Ectodermal cell (in vitro differentiated cells): ENCODE measurements around the gene KCNT2.

Source experiments
- H3K27ac ChIP-seq: 2 replicates; pipeline ENCODE4 v1.7.0; 2013; ENCODE audit warnings: mild to moderate bottlenecking, low read depth, low read length; ENCODE audit not compliant: insufficient read depth, poor library complexity, severe bottlenecking
- H3K27me3 ChIP-seq: 2 replicates; pipeline ENCODE4 v1.7.0; 2013; ENCODE audit warnings: mild to moderate bottlenecking, low read length; ENCODE audit not compliant: insufficient read depth, control insufficient read depth, poor library complexity, severe bottlenecking
- H3K36me3 ChIP-seq: one replicate; pipeline ENCODE4 v1.7.0; 2013; ENCODE audit warnings: low read length; ENCODE audit not compliant: control insufficient read depth, insufficient read depth
- H3K4me1 ChIP-seq: one replicate; pipeline ENCODE4 v1.7.0; 2013; ENCODE audit warnings: low read length; ENCODE audit not compliant: control insufficient read depth, insufficient read depth
- H3K4me3 ChIP-seq: 2 replicates; pipeline ENCODE4 v1.7.0; 2013; ENCODE audit warnings: low read depth, low read length, control low read depth; ENCODE audit not compliant: insufficient read depth
- H3K9me3 ChIP-seq: 2 replicates; pipeline ENCODE4 v1.7.0; 2013; ENCODE audit warnings: mild to moderate bottlenecking, low read length, moderate library complexity; ENCODE audit not compliant: control insufficient read depth
- WGBS, 2 experiments: methylation state at CpG; one replicate each; pipeline ENCODE4 v1.1.7; 2013; ENCODE audit warnings: missing lambda C conversion rate in 2 of 2; 5-methylcytosine and 5-hydroxymethylcytosine counted together

KCNT2 gene

GRCh38 chr1:196357913-196358312 lies 250.3 kb downstream of the KCNT2 start:
- Histone ChIP-seq H3K27ac (no peak overlapping the region), H3K4me3 (no peak overlapping the region), H3K27me3 (no peaks in the 10 kb centered on the region), H3K4me1 (no peaks in the 10 kb centered on the region), H3K36me3 (no peaks in the 10 kb centered on the region), H3K9me3 (no peaks in the 10 kb centered on the region)
- 89 to 100% methylated on average over 1 of the region's 1 CpG for WGBS, 2 experiments

- Histone ChIP-seq H3K27me3 (no peaks in the 10 kb centered on the region), H3K9me3 (no peaks in the 10 kb centered on the region)
- 85 to 97% methylated on average over 3 of the region's 3 CpGs for WGBS, 2 experiments
Measured at GRCh38 chr1:196355206-196355786, 252.9 kb downstream of the KCNT2 start.

GRCh38 chr1:196344453-196344852 lies 263.8 kb downstream of the KCNT2 start:
- no peak overlapping the region for H3K27ac ChIP-seq
- H3K4me1 ChIP-seq = peaks cover 12% of the 10 kb centered on the region
- no peaks in the 10 kb centered on the region for H3K36me3 ChIP-seq
- no peaks in the 10 kb centered on the region for H3K27me3 ChIP-seq
- 57 to 82% methylated on average over 1 to 2 of the region's 2 CpGs for WGBS, 2 experiments
- H3K4me3 ChIP-seq = no peak overlapping the region
- H3K9me3 ChIP-seq = no peaks in the 10 kb centered on the region

More at GRCh38 chr1:196355206-196355786, 252.9 kb downstream of the KCNT2 start:
- no peak overlapping the region for H3K4me3 ChIP-seq
- H3K27ac ChIP-seq = no peak overlapping the region
- no peaks in the 10 kb centered on the region for H3K4me1 ChIP-seq
- no peaks in the 10 kb centered on the region for H3K36me3 ChIP-seq

DNA sequence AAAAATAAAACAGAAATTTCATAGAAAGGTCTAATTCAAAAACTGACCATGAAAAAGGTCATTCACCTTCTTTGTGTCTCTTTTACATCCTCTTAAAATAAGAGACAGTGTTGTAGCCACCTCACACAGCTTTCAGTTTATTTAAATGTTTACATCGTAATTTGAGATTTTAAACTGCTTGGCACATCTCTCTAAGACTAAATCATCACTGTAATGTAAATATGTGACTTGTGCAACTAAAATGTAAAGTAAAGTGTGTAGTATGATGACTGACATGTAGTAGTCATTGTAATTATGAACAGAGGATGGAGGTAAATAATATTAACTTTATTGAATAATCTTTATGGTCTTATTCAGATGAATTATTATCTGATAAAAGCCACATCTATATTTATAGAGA lies 283.9 kb downstream of the KCNT2 start:
- Histone ChIP-seq H3K4me3 (no peak overlapping the region), H3K36me3 (no peaks in the 10 kb centered on the region), H3K4me1 (no peaks in the 10 kb centered on the region), H3K27me3 (no peaks in the 10 kb centered on the region), H3K27ac (no peak overlapping the region), H3K9me3 (no peaks in the 10 kb centered on the region)
- WGBS, 2 experiments = 100% methylated on average over 1 of the region's 1 CpG; no CpG with 5 or more reads in 1 of the 2 experiments

DNA sequence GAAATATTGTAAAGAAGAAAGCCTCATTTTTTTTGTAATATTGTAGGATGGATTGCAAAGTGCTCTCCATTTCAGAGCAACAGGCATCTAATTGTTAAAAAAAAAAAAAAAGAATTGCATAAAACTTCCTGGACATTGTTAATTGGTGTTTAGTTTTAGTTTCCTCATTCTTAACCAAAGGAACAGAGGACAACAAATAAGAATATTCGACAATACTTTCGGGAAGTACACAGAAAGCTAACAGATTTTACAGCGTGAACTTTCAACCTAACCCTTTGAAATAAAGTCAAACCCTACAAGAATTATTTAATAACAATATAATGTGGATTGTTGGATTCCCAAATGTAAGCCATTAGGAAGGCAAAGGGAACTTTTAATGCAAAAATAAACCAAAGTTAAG lies 284.4 kb downstream of the KCNT2 start:
- Histone ChIP-seq H3K9me3 (no peaks in the 10 kb centered on the region), H3K27me3 (no peaks in the 10 kb centered on the region), H3K27ac (no peak overlapping the region), H3K4me1 (no peaks in the 10 kb centered on the region), H3K4me3 (no peak overlapping the region), H3K36me3 (no peaks in the 10 kb centered on the region)
- WGBS, 2 experiments = 79 to 91% methylated on average over 2 to 3 of the region's 3 CpGs

- Histone ChIP-seq H3K4me3 (no peak overlapping the region), H3K27me3 (no peaks in the 10 kb centered on the region), H3K36me3 (no peaks in the 10 kb centered on the region), H3K9me3 (no peaks in the 10 kb centered on the region), H3K27ac (no peak overlapping the region), H3K4me1 (no peaks in the 10 kb centered on the region)
- 92 to 95% methylated on average over 2 of the region's 2 CpGs for WGBS, 2 experiments
Measured at GRCh38 chr1:196319301-196319700, 288.9 kb downstream of the KCNT2 start.

DNA sequence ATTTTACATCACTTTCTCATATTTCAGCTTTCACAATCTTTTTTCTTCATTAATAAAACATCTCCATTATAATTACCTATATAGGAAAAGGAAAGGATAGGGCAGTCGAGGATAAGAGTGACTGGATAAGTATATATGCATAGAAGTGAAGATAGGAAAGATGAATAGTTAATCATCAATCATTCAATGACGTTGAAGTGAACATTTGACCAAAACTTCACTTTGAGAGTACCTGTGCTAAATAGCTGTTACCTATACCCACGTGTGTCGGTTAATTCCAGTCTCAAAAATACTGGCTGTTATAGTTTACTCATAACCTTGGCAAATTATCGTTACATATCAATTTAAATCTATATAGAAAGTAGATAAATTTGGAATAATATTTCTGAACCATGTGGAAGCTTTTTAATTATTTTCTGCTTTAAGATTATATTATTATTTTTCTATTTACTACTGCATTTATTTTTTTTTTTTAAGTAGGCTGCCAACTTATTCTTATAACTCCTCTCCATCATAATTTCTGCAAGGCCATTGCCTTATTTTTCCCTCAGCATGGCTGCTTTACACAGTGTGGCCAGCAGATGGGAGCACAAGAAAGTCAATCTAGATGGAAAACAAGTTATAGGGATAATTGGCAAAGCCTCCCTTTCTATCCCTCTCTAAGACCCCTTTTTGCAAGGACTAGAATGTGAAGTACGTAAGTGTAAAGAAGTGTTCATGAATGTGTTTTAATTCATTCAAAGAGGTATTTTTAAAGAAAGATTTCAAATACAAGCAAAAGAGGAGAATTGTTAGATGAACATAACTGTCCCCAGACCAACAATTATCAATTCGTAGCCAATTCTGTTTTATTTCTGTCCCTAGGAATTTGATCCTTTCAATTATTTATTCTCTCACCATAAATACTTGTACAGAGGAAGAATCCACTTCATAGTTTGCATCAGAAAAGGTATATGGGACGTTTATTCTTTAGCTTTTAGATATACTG lies 290.4 kb downstream of the KCNT2 start:
- H3K4me3 ChIP-seq = no peak overlapping the region
- no peaks in the 10 kb centered on the region for H3K4me1 ChIP-seq
- WGBS, 2 experiments = 88 to 93% methylated on average over 5 to 6 of the region's 8 CpGs
- H3K27ac ChIP-seq = no peak overlapping the region
- H3K36me3 ChIP-seq = no peaks in the 10 kb centered on the region
- no peaks in the 10 kb centered on the region for H3K27me3 ChIP-seq
- no peaks in the 10 kb centered on the region for H3K9me3 ChIP-seq

DNA sequence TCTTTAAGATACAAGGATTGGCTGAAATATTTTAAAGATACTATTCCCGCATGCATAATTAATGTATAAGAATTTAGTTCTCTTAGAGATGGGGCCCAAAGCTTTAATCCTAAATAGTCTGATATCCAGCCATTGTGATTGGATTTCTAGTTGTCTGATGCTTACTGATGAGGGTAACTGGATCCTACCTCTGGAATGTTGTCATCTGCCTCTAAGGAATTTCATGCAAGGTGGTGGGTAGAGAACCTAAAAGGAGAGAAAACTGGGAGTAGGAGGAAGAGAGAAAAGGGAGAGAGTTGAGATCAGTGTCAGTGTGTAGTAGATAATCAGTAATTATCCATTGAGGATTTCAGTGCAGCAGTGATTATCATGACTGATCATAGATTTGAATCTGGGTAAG lies 295.5 kb downstream of the KCNT2 start:
- Histone ChIP-seq H3K27ac (no peak overlapping the region), H3K4me1 (no peaks in the 10 kb centered on the region), H3K4me3 (no peak overlapping the region), H3K9me3 (no peaks in the 10 kb centered on the region), H3K27me3 (no peaks in the 10 kb centered on the region), H3K36me3 (no peaks in the 10 kb centered on the region)
- 100% methylated on average over 1 of the region's 1 CpG for WGBS, 2 experiments

- H3K4me3 ChIP-seq = no peak overlapping the region
- no peaks in the 10 kb centered on the region for H3K9me3 ChIP-seq
- no CpG with 5 or more reads among the region's 1 CpG for WGBS, 2 experiments
- no peaks in the 10 kb centered on the region for H3K27me3 ChIP-seq
- no peaks in the 10 kb centered on the region for H3K36me3 ChIP-seq
- H3K27ac ChIP-seq = no peak overlapping the region
- peaks cover 3% of the 10 kb centered on the region for H3K4me1 ChIP-seq
Measured at GRCh38 chr1:196309386-196309785, 298.9 kb downstream of the KCNT2 start.

- Histone ChIP-seq H3K4me1 (peaks cover 8% of the 10 kb centered on the region), H3K27me3 (no peaks in the 10 kb centered on the region), H3K36me3 (no peaks in the 10 kb centered on the region), H3K9me3 (no peaks in the 10 kb centered on the region), H3K4me3 (no peak overlapping the region), H3K27ac (no peak overlapping the region)
- WGBS, 2 experiments = 100% methylated on average over 1 of the region's 1 CpG
Measured at GRCh38 chr1:196308176-196308575, 300.1 kb downstream of the KCNT2 start.
